Fibroblast of skin of left biceps (primary cell): ENCODE data around the gene ANGEL1.

Experiments
- DNase-seq, 2 experiments: peaks; one replicate each; pipeline ENCODE4 v3.0.0-alpha.2; 2013; ENCODE audit warnings: low read depth in 2 of 2

The ANGEL1 gene

DNA sequence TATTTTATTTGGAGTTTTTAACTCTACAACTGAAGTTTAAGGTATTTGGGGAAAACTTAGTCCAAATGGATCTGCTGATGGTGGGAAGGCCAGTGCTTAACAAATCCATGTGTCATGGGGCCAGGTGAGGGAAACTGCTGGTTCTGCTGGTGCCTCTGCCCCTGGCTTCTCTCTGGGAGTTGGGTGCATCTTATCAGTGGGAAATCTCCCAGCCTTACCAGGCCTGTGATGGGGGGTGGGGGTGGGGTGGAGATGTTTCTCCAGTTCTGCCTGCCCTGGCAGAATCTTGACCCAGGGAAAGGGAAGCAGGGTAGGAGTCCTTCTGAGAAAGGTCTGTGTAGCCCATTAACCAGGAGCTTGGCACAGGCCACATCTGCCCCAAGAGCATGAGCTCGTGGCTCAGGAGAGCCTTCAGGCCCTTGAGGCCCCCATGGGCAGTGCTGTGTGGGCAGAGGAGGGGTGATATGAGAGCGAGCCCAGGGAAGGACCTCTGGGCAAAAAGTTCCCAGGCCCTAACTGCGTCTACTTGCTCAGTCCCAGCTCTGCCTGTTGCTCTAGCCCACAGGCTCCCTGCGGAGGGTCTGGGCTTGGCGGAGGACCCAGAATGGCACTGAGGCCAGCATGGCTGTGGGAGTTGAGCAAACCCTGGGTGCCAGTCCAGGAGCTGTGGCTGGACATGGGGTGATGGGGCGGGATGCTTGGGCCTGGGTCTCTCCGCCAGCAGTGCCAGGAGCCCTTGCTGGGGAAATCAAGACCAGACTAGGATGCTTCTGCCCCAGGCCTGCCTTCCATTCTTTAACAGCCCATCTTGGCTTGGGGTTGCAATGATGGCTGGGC is 33.2 kb downstream of the ANGEL1 start:
- no peak for DNase-seq

GRCh38 chr14:76778546-76779215 is 34.0 kb downstream of the ANGEL1 start:
- no peak for DNase-seq

GRCh38 chr14:76777721-76778120 is 35.0 kb downstream of the ANGEL1 start:
- no peak for DNase-seq

- no peak for DNase-seq
Measured at GRCh38 chr14:76776428-76777251, 36.0 kb downstream of the ANGEL1 start.

- DNase-seq = no peak
Measured at GRCh38 chr14:76775695-76776427, 36.8 kb downstream of the ANGEL1 start.

- no peak for DNase-seq
Measured at GRCh38 chr14:76774821-76775694, 37.6 kb downstream of the ANGEL1 start.

DNA sequence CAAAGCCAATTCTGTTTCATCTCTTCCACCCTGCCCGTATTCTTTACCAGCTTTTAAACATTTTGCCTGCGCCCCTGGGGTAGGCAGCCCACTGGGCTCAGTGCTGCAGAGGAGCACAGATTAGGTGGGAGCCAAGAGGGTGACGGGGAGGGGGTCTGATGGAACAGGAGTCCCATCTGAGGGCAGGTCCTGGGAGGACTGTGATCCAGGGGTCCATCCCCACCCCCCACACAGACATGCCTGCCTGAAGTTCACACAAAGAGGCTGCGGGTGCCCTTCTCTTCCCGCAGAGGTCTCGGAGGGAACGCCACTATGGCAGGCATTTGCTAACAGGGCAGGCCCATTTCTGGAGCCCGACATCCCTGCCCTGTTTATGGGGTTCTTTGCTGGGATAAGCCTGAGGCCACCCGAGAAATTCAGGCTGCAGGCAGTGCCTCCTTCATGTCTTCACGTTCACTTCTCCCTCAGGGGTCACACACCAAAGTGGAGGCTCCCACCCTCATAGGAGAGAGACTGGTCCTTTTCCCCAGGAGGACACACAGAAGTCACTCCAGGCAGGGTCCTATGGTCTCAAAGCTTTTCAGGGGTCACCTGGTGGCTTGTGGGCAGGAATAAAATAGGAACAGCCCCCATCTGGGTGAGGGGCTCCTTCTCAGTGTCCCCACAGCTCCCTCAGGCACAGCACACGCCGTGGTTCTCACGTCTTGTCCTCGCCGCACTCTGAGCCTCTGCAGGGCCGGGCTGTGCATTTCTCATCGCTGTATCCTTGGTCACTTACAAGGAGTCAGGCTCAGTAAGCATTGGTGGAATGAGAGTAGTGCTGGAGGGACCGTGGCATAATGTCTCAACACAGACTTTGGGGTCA is 38.5 kb downstream of the ANGEL1 start:
- DNase-seq = no peak

DNA sequence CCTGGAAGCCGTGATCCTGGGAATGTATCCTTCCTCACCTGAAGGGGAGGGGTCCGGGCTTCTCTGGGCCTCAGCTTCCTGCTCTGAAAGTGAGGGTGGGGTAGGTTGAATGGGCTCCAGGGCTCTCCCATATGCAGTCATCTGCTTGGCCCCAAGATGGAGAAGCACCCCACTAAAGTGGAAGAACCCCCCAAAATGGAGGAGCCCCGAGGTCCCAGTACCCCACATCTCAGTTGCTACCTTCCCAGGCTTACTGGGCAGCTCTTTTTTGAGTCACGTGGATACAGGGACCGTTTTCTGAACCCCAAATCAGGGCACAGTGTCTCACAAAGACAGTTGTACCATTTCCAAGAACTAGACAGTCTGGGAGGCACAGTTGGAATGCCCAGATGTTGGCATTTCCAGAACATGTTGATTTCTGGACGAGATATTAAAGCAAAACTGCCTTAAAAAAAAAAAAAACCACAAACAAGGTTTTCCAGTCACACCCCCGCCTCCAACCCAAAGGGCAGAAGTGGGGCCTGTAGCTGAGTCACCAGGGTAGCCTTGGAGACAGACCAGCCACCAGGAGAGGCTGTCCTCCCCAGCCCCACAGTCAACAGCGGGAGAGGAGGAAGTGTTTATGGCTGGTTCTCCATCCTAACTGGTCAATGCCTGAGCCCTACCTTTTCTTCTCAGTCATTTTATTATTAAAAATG is 39.3 kb downstream of the ANGEL1 start:
- peak in 1 of 2 experiments; percentile 35 for DNase-seq

- no peak for DNase-seq
Measured at GRCh38 chr14:76772300-76773187, 40.1 kb downstream of the ANGEL1 start.

GRCh38 chr14:76771437-76771980 is 41.2 kb downstream of the ANGEL1 start:
- DNase-seq = no peak

- no peak for DNase-seq
Measured at GRCh38 chr14:76770521-76771436, 41.9 kb downstream of the ANGEL1 start.

GRCh38 chr14:76769636-76770292 is 42.9 kb downstream of the ANGEL1 start:
- DNase-seq = no peak

DNA sequence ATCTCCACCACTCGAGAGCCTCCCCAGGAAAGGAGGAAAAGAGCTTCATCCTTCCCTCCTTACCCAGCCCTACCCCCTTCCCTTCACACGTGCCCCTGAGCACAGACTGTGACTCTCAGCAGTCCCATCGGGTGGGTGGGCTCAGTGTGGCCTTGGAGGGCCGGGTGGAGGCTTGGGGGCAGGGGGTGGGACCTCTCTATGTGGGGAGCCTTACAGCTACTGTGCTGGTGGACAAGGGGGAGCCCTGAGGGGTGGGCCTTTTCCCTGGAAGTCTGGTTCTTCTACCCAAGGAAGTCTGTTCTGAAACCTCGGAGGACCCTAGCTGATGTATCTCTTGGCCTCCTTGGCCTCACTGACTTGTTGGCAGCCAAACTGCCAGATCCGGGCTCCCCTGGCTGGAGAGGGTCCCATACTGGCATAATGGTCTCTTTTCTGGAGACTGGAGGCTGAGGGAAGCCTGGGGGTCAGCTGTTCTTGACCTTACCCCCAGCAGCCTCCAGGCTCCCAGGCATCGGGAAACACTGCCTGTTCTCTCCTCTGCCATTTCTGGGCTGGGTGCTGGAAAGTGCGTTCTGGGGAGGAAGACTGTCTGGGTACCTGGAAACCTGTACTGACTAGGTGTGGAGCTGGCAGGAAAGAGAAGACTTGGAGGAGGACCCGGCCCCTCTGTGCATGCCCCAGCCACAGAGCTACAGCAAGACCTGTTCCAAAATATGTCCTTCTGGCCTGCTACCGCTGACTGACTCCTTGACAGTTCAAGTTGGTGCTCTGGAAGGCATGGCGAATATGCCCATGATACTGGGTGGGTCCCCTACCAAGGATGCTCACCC is 43.8 kb downstream of the ANGEL1 start:
- DNase-seq = no peak

- DNase-seq = no peak
Measured at GRCh38 chr14:76767681-76768656, 44.7 kb downstream of the ANGEL1 start.
